Erythroblast (primary cell): ENCODE measurements around the gene GNAO1.

Source experiments
- GATA1 ChIP-seq: IDR thresholded peaks from 2 replicates; pipeline ENCODE4 v1.6.1; 2011; ENCODE audit warnings: low read depth, mild to moderate bottlenecking, control low read depth, low read length, moderate library complexity
- POLR2A ChIP-seq: IDR thresholded peaks from 2 replicates; pipeline ENCODE4 v1.6.1; 2011; ENCODE audit warnings: mild to moderate bottlenecking, low read length

DNA sequence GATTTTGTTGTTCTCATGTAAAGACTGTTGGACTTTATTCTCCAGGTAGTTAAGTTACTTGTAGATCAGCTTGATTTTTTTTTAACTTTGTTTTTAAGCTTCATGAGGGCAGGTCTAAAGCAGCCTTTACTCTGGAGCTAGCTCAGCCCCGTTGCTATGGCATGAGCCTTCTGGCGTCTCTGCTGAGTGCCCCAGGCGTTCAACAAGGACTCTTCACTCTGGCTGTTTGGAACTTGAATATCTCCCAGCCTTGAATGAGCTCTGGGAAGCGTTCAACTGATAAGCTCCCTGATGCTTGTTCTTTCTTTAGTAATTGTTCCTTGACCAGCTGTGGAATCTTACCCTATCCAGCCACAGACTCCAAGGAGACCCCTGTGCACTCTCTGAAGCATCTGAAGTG, 82.3 kb downstream of the GNAO1 start:
- no peak for TF ChIP-seq POLR2A
- no peak for TF ChIP-seq GATA1
